ENCODE measurements around the gene CASP2. TPM values are rescaled to one million over a fixed set of nuclear protein-coding genes. Genes with fewer than 3 reads are reported as not detected.

Gene CASP2
- total and polyA plus RNA-seq, 2 of the 13 experiments (the other 11 are each of a cell fraction or from before 2014, with no cell fraction given), result 10.2 to 13.7 TPM

- Histone ChIP-seq H3K27ac (ENCODE audit: extremely low read length, insufficient read depth, low read length) (no peak overlapping the region), H3K9me3 (ENCODE audit: low read length) (no peaks in the 10 kb centered on the region), H3K9ac (ENCODE audit: insufficient read depth, low read depth, low read length) (no peak overlapping the region), H4K20me1 (ENCODE audit: insufficient read depth, low read length) (no peaks in the 10 kb centered on the region), H3K79me2 (ENCODE audit: insufficient read depth, low read length) (no peaks in the 10 kb centered on the region), H3K36me3 (replicated peaks in 1 of 2; ENCODE audit: control insufficient read depth in 1 of 2, insufficient read depth in 2 of 2, low read length in 2 of 2) (no peaks in the 10 kb centered on the region), H3K27me3 (ENCODE audit: control insufficient read depth in 1 of 2, insufficient read depth in 2 of 2, low read length in 2 of 2) (peaks cover 0 to 6% of the 10 kb centered on the region in 2 experiments; a peak in 2 of 5 replicates), H2AFZ (ENCODE audit: low read length) (no peak overlapping the region), H3K4me3 (replicated peaks in 1 of 3; ENCODE audit: insufficient read depth in 1 of 3, low read depth in 2 of 3, low read length in 3 of 3) (no peak overlapping the region), H3K4me1 (ENCODE audit: insufficient read depth, low read length) (peaks cover 13% of the 10 kb centered on the region), H3K4me2 (ENCODE audit: low read depth, low read length) (no peak overlapping the region)
- CTCF ChIA-PET (ENCODE audit: low intra/inter-chr PET ratio, low total read pairs), result no interaction called here
- DNase-seq (ENCODE audit: low spot score), result no peak
- in situ Hi-C loops (cut with HindIII; ENCODE audit: extremely low pct_ligation_motif_present, low pct_unique_long_range_greater_than_20kb) (no loop called here), intact Hi-C loops (cut with micrococcal nuclease; ENCODE audit: unreplicated experiment) (no loop called here)
- POLR2A ChIA-PET, result no interaction called here
- TF ChIP-seq ZMYM3 (CRISPR knock-in tag; IDR thresholded peaks at IDR 0.05), result no peak
- TF ChIP-seq GMEB1 (CRISPR knock-in tag; IDR thresholded peaks at IDR 0.05; ENCODE audit: borderline replicate concordance), result no peak
- no peak for TF ChIP-seq FOXJ3 (CRISPR knock-in tag; IDR thresholded peaks at IDR 0.05; ENCODE audit: borderline replicate concordance)
- no peak for TF ChIP-seq BRF2 (CRISPR knock-in tag; IDR thresholded peaks at IDR 0.05)
- BruUV-seq (replicated peaks), result no TSS peak
- no peak for ATAC-seq
- WGBS (ENCODE audit: low lambda C conversion rate), result 48% methylated on average over 5 of the region's 5 CpGs
- no peak for FAIRE-seq
Observed at GRCh38 chr7:143327903-143328302, 39.8 kb downstream of the CASP2 start.

GRCh38 chr7:143329471-143330170 lies 41.5 kb downstream of the CASP2 start:
- CTCF ChIA-PET (ENCODE audit: low intra/inter-chr PET ratio, low total read pairs), result no interaction called here
- no peak for FAIRE-seq

More at GRCh38 chr7:143329471-143330170, 41.5 kb downstream of the CASP2 start:
- no peak overlapping the region for H3K4me3 ChIP-seq (replicated peaks in 1 of 3; ENCODE audit: insufficient read depth in 1 of 3, low read depth in 2 of 3, low read length in 3 of 3)
- no peak overlapping the region for H3K9ac ChIP-seq (ENCODE audit: insufficient read depth, low read depth, low read length)
- no peaks in the 10 kb centered on the region for H4K20me1 ChIP-seq (ENCODE audit: insufficient read depth, low read length)
- ATAC-seq (no peak), DNase-seq (ENCODE audit: low spot score) (no peak)
- in situ Hi-C loops (cut with HindIII; ENCODE audit: extremely low pct_ligation_motif_present, low pct_unique_long_range_greater_than_20kb) (no loop called here), intact Hi-C loops (cut with micrococcal nuclease; ENCODE audit: unreplicated experiment) (no loop called here)
- no peak overlapping the region for H3K27ac ChIP-seq (ENCODE audit: extremely low read length, insufficient read depth, low read length)
- H3K4me2 ChIP-seq (ENCODE audit: low read depth, low read length), result no peak overlapping the region
- no peaks in the 10 kb centered on the region for H3K36me3 ChIP-seq (replicated peaks in 1 of 2; ENCODE audit: control insufficient read depth in 1 of 2, insufficient read depth in 2 of 2, low read length in 2 of 2)
- no peaks in the 10 kb centered on the region for H3K79me2 ChIP-seq (ENCODE audit: insufficient read depth, low read length)
- no peak for TF ChIP-seq ZNF296 (CRISPR knock-in tag; conservative IDR thresholded peaks at IDR 0.05)
- no peak for TF ChIP-seq AHR (CRISPR knock-in tag; IDR thresholded peaks at IDR 0.05)
- TF ChIP-seq ZNF253 (CRISPR knock-in tag; IDR thresholded peaks at IDR 0.05; ENCODE audit: borderline replicate concordance), result no peak
- TF ChIP-seq HINFP (CRISPR knock-in tag; IDR thresholded peaks at IDR 0.05; ENCODE audit: low read depth), result no peak
- TF ChIP-seq SNAI1 (CRISPR knock-in tag; IDR thresholded peaks at IDR 0.05; ENCODE audit: borderline replicate concordance), result no peak
- H3K27me3 ChIP-seq (ENCODE audit: control insufficient read depth in 1 of 2, insufficient read depth in 2 of 2, low read length in 2 of 2), result no peaks in the 10 kb centered on the region
- BruUV-seq (replicated peaks), result no TSS peak
- 41% methylated on average over 10 of the region's 10 CpGs for WGBS (ENCODE audit: low lambda C conversion rate)
- 0 out of 2 replicates have a peak, but pooled peaks cover 5% of the 10 kb centered on the region for H3K4me1 ChIP-seq (ENCODE audit: insufficient read depth, low read length)
- H2AFZ ChIP-seq (ENCODE audit: low read length), result no peak overlapping the region
- POLR2A ChIA-PET, result no interaction called here
- no peaks in the 10 kb centered on the region for H3K9me3 ChIP-seq (ENCODE audit: low read length)
